ENCODE measurements around the gene IFT122. TPM values are rescaled to one million over a fixed set of nuclear protein-coding genes. Genes with fewer than 3 reads are reported as not detected.
A peak's percentile ranks its signal among the peaks of the same experiment; 100 is the strongest.
"Not testable (repeated sequence)": the region's sequence is repeated elsewhere in the genome, so short reads cannot be mapped to it uniquely, and the experiment has no call there.

Gene IFT122
- total RNA-seq, 1 donor from 2014 or later = 26.5 TPM

- no peak for ATAC-seq
- intact Hi-C loops (cut with DNase I) = no loop called here
- H3K36me3 ChIP-seq = peaks cover 49% of the 10 kb centered on the region
These were observed 35.2 kb downstream of the IFT122 start for GRCh38 chr3:129474984-129475804.

GRCh38 chr3:129475863-129476262 lies 35.8 kb downstream of the IFT122 start:
- Histone ChIP-seq H3K36me3 (peaks cover 49% of the 10 kb centered on the region), H3K9me3 (no peaks in the 10 kb centered on the region)
- DNase-seq = no peak

More at GRCh38 chr3:129474984-129475804, 35.2 kb downstream of the IFT122 start:
- H3K27me3 ChIP-seq = no peaks in the 10 kb centered on the region
- no peak for DNase-seq
- no peak for TF ChIP-seq CTCF (IDR thresholded peaks at IDR 0.05)
- no peak overlapping the region for H3K4me3 ChIP-seq
- no peaks in the 10 kb centered on the region for H3K9me3 ChIP-seq
- H3K4me1 ChIP-seq = no peaks in the 10 kb centered on the region
- H3K27ac ChIP-seq = no peak overlapping the region

GRCh38 chr3:129476586-129476985 lies 36.6 kb downstream of the IFT122 start:
- no peak overlapping the region for H3K27ac ChIP-seq
- intact Hi-C loops (cut with DNase I) = no loop called here

More at GRCh38 chr3:129475863-129476262, 35.8 kb downstream of the IFT122 start:
- no peak for ATAC-seq
- intact Hi-C loops (cut with DNase I) = no loop called here
- no peak overlapping the region for H3K4me3 ChIP-seq
- H3K27me3 ChIP-seq = no peaks in the 10 kb centered on the region
- no peaks in the 10 kb centered on the region for H3K4me1 ChIP-seq
- no peak overlapping the region for H3K27ac ChIP-seq
- no peak for TF ChIP-seq CTCF (IDR thresholded peaks at IDR 0.05)

GRCh38 chr3:129481225-129481765 lies 41.3 kb downstream of the IFT122 start:
- ATAC-seq; DNase-seq; H3K9me3 ChIP-seq; intact Hi-C loops (cut with DNase I); H3K27me3 ChIP-seq; H3K4me3 ChIP-seq: not testable (repeated sequence)
- Histone ChIP-seq H3K36me3 (peaks cover 41% of the 10 kb centered on the region), H3K27ac (peak overlapping the region; percentile 53), H3K4me1 (peaks cover 19% of the 10 kb centered on the region)

More at GRCh38 chr3:129476586-129476985, 36.6 kb downstream of the IFT122 start:
- peaks cover 2% of the 10 kb centered on the region for H3K4me1 ChIP-seq
- H3K4me3 ChIP-seq = no peak overlapping the region
- H3K27me3 ChIP-seq = no peaks in the 10 kb centered on the region
- ATAC-seq (no peak), DNase-seq (no peak)
- H3K9me3 ChIP-seq = no peaks in the 10 kb centered on the region
- H3K36me3 ChIP-seq = peaks cover 42% of the 10 kb centered on the region
- no peak for TF ChIP-seq CTCF (IDR thresholded peaks at IDR 0.05)

GRCh38 chr3:129481766-129482332 lies 41.8 kb downstream of the IFT122 start:
- Histone ChIP-seq H3K4me3 (no peak overlapping the region), H3K27ac (peak overlapping the region; percentile 53), H3K27me3 (no peaks in the 10 kb centered on the region), H3K9me3 (no peaks in the 10 kb centered on the region), H3K4me1 (peaks cover 25% of the 10 kb centered on the region), H3K36me3 (peaks cover 37% of the 10 kb centered on the region)
- ATAC-seq (peak; percentile 72), DNase-seq (peak; percentile 80)
- no peak for TF ChIP-seq CTCF (IDR thresholded peaks at IDR 0.05)
- intact Hi-C loops (cut with DNase I) = no loop called here

GRCh38 chr3:129482721-129483120 lies 42.7 kb downstream of the IFT122 start:
- Histone ChIP-seq H3K36me3 (peaks cover 28% of the 10 kb centered on the region), H3K27me3 (no peaks in the 10 kb centered on the region), H3K27ac (no peak overlapping the region), H3K4me3 (no peak overlapping the region), H3K9me3 (no peaks in the 10 kb centered on the region), H3K4me1 (peaks cover 29% of the 10 kb centered on the region)
- intact Hi-C loops (cut with DNase I) = no loop called here
- ATAC-seq (no peak), DNase-seq (no peak)
- TF ChIP-seq CTCF (IDR thresholded peaks at IDR 0.05) = peak; percentile 6

All from upper lobe of right lung (tissue), 1 donor.